ENCODE results near the gene PTGS1. TPM values are rescaled to one million over a fixed set of nuclear protein-coding genes. Genes with fewer than 3 reads are reported as not detected.
A peak's percentile ranks its signal among the peaks of the same experiment; 100 is the strongest.
"Not testable (repeated sequence)": the region's sequence is repeated elsewhere in the genome, so short reads cannot be mapped to it uniquely, and the experiment has no call there.

PTGS1 gene
- total RNA-seq, 2 donors from 2014 or later: 6.0 to 37.3 TPM

DNA sequence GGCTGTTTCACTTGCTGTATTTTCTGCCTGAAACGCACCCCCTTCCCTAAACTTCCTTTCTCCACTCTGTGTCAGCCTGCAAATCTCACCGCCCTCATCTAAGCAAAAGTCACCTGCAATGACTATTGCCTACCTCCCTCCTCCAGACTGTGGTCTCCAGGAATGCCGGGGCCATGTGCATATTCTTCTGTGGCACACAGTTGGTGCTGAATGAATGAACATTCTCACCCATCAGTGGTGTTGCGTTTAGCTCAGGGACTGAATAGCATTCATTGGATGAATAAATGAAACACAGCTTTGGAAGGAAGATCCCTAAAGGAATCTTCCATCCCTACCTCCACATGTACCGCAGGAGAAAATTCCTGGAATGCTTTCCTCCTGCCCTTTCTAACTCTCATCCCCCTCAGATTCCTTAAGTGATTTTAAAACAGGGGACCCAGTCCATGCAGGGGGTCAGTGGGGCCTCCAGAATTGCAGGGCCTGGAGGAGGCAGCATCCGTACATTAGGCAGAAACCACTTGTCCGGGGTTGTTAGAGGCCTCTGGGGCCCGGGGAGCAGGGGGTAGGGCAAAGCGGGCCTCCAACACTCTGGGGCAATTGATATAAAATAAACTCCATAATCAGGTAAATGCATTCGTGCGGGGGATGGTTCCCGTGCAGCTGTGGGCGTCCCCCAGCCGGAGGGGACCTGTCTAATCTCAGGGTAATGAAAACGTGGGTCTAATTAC, 28.3 kb upstream of the PTGS1 start:
- intact Hi-C loops (cut with DNase I): no loop called here
- DNase-seq (no peak), ATAC-seq (no peak)

- intact Hi-C loops (cut with DNase I): no loop called here
- ATAC-seq (peak; percentile 78 to 83), DNase-seq (peak; percentile 79)
These were observed 24.1 kb upstream of the PTGS1 start for GRCh38 chr9:122346478-122347347.

DNA sequence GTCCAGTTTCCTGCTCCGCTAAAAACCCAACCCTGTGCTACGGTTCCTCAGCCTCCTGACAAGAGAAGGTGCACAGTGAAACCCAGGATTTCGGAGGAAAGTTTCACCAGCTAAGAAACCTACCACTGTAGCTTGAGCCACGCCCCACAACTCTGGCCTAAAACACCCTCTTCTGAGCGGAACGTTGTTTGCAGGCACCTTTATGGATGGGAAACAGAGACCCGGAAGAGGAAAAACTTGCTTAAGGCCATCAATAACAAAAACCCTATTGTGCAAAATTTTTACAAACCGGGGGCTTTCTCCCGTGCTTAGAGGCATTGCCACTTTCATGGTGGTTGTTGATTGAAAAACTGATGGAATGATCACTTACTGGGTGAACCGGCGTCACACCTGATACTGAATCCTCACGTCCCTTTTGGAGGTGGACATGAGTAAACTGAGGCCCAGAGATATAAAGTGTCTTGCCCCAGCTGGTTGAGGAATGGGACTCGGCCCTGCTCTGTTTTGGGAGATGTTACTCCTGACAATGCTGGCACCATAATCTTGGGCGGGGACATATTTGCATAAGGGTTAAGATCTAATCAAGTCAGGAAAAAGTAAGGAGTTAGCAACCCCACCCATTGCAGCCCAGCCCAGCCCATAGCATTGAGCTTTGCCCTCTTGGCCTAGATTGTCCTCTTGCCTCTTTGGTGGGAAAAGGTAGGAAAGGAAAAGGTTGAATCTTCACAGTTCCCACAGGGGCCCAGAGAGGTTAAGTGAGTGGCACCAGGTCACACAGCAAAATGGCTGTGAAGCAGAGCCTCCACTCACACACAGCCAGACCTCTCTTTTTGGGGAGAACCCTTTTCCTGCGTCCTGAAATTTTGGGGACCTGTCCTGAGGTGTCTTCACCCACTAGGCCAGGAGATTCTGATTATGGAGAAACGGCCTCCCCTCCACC, 23.2 kb upstream of the PTGS1 start:
- DNase-seq (peak; percentile 45), ATAC-seq (peak; percentile 14 to 48)
- intact Hi-C loops (cut with DNase I): loop anchor here in 1 of 2 donors (2.0 kb wide), 1 partner anchor 229 kb away; no protein-coding TSS in a partner anchor

DNA sequence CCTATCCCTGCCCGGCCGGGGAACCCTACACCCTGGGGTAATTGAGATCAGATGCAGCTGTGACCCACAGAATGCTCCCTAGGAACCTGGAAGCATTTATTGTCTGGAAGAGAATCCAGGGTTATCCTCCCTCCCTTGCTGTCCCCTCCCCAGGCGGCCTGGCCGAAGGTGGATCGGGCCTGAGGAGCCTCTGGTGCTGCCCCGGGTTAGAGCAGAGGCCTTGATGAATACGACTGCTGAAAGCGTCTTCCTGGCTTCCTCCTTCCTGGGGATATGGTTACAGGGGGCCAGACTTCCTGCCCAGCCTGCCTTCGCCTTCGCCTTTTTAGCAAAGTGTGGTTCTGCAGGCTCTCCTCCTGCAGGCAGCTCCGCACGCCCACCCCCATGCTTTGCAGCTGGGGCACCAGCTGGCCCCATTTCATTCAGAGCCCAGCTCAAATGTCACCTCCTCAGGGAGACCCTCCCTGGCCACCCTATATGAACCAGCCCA, 22.5 kb upstream of the PTGS1 start:
- DNase-seq (no peak), ATAC-seq (no peak)
- intact Hi-C loops (cut with DNase I): loop anchor here in 1 of 2 donors (2.0 kb wide), 1 partner anchor 230 kb away; no protein-coding TSS in a partner anchor

- DNase-seq: no peak
- ATAC-seq: no peak
These were observed 22.0 kb upstream of the PTGS1 start for GRCh38 chr9:122348791-122349190.

DNA sequence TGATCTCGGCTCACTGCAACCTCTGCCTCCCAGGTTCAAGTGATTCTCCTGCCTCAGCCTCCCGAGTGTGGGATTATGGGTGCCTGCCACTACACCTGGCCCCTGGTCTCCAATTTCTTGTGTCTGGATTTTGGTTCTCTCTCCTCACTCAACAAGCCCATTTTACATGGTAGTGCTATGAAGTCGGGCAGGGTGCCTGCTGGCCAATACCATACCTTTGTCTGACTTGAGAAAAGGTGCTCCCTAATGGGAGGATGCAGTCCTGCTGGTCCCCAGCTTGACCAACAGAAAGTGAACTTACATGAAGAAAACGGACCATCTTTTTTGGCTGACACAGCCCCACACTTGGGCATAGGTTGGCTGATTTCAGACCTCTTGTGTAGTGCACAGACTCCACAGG, 21.6 kb upstream of the PTGS1 start:
- ATAC-seq (no peak), DNase-seq (no peak)
- intact Hi-C loops (cut with DNase I): loop anchor here in 1 of 2 donors (2.0 kb wide), 1 partner anchor 230 kb away; no protein-coding TSS in a partner anchor

More at GRCh38 chr9:122348791-122349190, 22.0 kb upstream of the PTGS1 start:
- intact Hi-C loops (cut with DNase I): loop anchor here in 1 of 2 donors (2.0 kb wide), 1 partner anchor 230 kb away; no protein-coding TSS in a partner anchor

DNA sequence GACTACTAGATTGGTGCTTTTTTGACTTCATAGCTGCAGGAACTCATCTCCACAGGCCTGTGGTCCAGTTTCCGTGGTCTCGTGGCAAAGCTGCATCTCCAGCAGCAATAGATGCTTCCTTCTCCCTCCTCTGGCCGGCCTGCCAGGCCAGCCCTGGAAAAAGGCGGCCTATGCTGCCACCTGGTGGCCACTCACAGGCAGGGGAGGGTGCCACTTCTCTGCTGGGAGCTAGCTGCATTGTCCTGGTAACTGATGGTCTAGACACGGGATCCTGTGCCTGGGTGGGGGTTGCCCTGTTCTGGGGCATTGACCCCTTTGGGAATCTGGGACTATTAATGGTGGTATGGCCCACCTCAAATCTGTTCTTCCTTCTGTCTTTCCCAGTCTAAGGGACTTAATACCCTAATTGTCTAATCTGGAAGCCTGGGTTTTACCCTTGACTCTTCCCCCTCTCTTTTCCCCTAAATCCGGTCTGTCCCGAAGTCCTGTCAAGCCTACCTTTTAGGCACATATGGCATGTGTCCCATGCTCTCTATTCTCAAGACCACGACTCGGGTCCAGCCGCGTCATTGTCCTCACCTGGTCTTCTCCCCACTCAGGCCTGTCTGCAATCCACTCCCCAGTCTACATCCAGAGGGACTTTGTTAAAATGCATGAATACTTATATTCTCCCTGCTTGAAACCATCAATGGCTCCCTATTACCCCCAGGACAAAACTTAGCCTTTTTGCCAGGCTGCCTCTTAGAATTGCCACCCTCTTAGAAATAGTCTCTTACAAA, 20.1 kb upstream of the PTGS1 start:
- DNase-seq (peak; percentile 82), ATAC-seq (peak; percentile 80 to 81)
- intact Hi-C loops (cut with DNase I): loop anchor here in 1 of 2 donors (1.0 kb wide), 2 partner anchors 225 to 251 kb away; no protein-coding TSS in a partner anchor

- ATAC-seq (peak; percentile 17 to 66), DNase-seq (no peak)
- intact Hi-C loops (cut with DNase I): no loop called here
These were observed 16.2 kb upstream of the PTGS1 start for GRCh38 chr9:122354536-122355199.

DNA sequence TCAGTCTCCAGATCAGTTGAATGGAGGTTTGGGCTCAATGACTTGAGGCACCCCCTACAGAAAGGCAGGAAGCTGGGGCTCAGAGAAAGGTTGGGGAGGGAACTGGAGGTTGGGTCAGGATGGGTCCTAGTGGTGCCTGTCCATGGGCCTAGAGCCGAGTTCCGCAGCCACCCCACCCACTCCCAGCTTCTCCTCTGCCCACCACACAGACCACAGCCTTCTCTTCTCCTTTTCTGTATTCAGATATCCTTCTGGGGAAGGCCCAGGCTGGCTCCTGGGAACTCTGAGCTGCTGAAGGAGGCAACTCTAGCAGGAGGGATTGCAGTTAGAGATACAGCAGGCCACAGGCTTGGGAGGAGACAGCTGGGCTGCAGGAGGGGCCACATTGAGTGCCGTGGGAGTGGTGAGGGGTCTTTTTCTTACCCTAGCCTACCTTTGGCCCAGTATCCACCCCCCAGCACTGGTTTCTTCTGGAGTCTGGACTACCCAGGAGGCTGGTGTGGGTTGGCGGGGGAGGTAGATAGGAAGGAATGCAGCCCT, 15.4 kb upstream of the PTGS1 start:
- no peak for DNase-seq
- intact Hi-C loops (cut with DNase I): no loop called here

DNA sequence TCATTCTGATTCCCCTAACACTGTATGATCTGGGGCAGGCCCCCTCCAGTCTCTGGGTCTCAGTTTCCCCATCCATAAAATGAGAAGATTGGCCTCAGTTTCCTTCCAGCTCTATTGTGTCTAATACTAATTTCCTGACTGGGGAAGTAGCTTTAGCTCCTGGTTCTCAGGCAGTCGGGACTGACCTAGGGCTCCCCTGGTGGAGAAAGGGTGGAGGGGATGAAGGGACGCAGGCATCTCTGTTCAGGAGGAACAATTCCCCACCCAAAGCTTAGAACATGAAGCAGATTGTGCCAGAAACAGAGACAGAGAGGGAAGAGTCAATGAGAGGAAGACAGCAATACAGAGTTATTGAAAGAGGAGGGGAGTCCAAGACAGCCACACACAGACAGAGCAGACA, 14.2 kb upstream of the PTGS1 start:
- intact Hi-C loops (cut with DNase I): no loop called here
- no peak for DNase-seq
- no peak for ATAC-seq

More for the DNA sequence above, 15.4 kb upstream of the PTGS1 start:
- ATAC-seq: peak in 1 of 2 donors; percentile 54

DNA sequence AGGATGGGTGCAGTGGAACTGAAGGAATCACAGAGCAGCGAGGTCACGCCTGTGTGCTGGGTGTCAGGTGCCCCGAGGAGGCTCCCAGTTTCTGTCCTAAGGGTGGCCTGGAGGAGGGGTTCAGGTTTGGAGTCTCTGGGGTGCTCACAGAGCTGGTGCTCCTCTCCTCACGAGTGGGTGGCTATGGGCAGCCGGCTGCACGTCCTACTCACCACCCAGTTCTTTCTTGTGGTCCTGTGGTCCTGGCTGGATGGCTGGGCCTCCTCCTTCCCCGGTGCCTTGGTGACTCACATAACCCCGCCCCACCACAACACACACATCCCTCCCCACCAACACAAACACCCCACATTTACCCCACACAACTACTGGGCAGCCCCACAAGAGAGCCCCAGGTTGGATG, 9.9 kb upstream of the PTGS1 start:
- intact Hi-C loops (cut with DNase I): no loop called here
- no peak for DNase-seq

DNA sequence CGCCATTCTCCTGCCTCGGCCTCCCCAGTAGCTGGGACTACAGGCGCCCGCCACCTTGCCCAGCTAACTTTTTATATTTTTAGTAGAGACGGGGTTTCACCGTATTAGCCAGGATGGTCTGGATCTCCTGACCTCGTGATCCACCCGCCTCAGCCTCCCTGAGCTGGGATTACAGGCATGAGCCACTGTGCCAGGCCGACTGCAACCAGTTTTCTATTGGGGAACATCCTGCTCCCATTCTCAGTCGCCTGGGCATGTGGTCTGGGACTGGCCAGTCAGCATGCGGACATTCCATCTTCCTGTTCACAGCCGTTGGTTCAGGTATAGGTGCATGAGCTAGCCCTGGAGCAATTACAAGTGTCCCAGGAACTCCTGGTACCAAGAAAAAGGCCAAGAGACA, 7.7 kb upstream of the PTGS1 start:
- ATAC-seq; intact Hi-C loops (cut with DNase I): not testable (repeated sequence)
- peak; percentile 5 for DNase-seq

More for the DNA sequence above, 9.9 kb upstream of the PTGS1 start:
- no peak for ATAC-seq

DNA sequence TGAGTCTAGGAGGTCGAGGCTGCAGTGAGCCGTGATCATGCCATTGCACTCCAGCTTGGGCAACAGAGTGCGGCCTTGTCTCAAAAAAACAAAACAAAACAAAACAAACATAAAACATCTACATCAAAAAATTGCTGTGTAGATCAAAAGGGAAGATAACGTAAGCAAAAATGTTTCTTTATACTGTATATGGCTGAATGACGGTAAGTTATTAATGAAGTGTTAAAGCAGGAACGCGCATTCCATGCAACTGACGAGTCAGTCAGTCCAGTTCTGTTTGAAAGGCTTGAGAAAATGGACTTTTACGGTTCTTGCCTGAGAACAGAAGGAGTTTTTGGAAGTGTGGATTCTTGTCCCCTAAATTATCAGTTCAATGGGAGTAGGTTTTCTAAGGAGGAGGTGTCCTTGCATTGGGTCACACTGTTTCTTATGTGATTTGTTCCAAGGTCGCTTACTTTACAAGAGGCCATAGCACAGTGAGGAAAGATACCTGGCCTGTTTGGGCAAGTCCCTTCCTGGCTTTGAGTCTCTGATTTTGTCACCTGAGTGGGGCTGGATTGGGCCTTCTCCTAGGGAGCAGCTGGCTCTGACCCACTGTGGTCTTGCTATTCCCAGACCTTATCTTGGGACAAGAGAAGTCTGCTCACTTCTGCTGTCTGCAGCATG, 6.6 kb upstream of the PTGS1 start:
- no peak for ATAC-seq
- DNase-seq: no peak
- intact Hi-C loops (cut with DNase I): no loop called here

DNA sequence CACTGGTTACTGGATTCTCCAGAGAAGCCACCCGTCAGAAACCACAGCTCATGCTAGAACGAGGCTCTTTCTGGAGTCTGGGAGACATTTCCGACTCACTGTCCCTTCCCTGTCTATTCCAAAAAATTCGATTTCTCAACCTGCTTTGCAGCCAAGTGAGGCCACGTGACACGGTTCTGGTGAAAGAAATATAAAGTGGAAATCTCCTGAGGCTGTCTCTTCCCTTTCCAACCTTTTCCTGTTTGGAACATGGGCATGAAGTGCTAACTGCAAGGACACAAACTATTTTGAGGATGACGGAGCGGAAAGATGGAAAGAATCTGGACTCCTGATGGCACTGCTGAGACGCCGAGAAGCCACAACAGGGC, 6.1 kb upstream of the PTGS1 start:
- peak; percentile 24 for DNase-seq
- peak in 1 of 2 donors; percentile 60 for ATAC-seq
- intact Hi-C loops (cut with DNase I): no loop called here

DNA sequence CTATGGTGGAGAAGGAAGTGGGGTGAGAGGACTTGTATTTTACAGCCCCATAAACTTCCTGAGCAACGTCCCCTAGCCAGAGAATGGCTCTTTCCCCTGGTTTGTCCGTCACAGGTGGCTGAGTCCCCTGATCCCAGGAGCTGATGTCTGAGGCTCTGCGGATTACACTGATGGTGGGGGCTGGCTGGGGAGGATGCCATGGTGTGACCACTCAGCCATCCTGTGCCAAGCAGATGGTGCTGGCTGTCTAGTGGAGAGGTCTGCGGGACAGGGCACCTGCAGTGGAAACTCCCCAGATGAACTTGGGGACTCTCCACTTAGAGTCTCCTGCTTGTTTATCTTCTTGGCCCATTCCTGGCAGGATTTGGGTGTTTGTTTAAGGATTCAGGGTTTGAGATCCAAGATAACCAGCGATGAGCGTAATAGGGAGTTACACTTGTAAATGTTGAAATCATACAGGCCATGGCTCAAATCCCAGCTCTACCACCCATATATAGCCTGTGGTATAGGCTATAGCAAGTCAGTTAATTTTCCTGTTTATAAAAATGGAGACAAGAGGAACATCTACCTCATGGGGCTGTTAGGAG, 4.7 kb upstream of the PTGS1 start:
- intact Hi-C loops (cut with DNase I): no loop called here
- DNase-seq: peak; percentile 14
- no peak for ATAC-seq

DNA sequence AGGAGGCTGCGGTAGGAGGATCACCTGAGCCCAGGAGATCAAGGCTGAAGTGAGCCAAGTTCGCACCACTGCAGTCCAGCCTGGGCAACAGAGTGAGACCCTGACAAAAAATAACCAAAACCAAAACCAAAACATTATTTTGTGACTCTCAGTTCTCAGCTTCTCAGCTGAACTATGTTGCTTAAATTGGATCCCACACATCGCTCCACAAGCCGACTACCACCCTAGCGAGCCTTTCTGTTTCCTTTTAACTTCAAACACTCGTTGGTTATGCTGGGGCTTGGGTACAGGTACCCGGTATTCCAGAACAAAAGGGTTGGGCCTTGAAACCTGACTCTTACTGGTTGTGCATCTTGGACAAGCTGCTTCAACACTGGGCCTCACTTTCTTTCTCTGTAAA, 3.8 kb upstream of the PTGS1 start:
- peak; percentile 5 for DNase-seq
- intact Hi-C loops (cut with DNase I): no loop called here
- ATAC-seq: no peak
